NCI-H510A treated with DMSO at 0.1 percent for 48 hours (cell line): ENCODE data around the gene SPATA4.
"Not testable (repeated sequence)": the region's sequence is repeated elsewhere in the genome, so short reads cannot be mapped to it uniquely, and the experiment has no call there.

ENCODE experiments used
- DNase-seq: peaks from one replicate; lab custom pipeline; 2025; lab: John Stamatoyannopoulos, UW

SPATA4 gene

DNA sequence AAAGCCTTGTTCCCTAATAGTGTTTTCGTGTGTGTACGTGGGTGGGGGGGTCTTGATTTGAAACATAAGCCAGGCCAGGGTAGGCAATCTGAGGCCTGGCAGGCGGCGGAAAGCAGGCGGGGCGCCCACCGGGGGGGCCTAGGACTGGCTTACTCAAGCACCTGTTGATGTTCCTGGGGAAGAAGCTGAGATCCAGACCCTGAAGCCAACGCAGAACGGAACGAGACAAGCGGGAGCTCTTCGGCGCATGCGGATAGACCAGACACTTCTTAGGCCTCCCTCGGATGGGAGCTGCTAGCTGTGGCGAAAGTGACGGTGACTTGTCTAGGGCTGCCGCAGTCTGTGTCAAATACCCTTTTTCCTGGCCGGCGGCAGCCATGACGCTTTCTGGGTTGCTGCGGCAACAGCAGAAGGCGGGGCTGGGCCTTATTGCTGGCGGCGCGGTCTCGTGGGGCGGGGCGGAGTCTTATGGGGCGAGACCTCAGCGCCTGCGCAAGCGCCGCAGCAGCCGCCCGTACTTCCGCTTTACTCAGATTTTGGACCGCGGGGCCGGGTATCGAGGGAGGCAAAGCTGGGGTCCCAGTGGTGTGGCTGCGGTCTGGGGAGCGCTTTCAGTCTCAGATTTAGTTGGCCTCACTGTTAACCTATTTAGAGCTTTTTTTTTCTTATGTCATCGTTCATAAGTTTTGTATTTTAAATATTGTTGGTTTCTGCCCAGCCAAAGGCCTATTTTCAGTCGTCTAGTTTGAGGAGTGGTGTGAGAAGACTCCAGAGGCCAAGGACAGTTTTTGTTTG lies at the start of gene SPATA4:
SPATA4 (minus strand) TSS at position 402 of the 795 bp plus-strand sequence; CDS start at position 379, 23 bp downstream.
- DNase-seq, result peak; percentile 86

- no peak for DNase-seq
These were observed 47.5 kb upstream of the SPATA4 start for GRCh38 chr4:176242764-176243347.

DNA sequence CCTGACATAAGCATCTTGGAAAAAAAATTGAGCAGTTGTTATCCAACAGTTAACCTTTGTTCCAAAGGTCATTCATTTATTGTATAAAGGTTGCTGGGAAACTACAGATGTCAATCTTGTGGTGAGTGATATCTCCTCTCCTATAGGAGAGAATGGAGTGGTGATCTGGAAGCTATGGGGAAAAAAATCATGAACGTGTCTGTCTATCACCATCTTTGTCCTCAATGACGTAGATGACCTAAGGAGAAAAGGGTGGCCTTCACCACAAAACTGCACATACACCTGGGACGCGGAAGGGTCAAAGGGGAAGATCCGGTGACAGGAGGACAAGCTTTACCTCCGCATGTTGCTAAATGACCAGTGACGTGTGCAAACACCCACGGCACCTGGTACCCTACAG lies 46.3 kb upstream of the SPATA4 start:
- DNase-seq, result no peak

- peak; percentile 49 for DNase-seq
These were observed 43.4 kb upstream of the SPATA4 start for GRCh38 chr4:176238826-176239225.

- no peak for DNase-seq
These were observed 42.8 kb upstream of the SPATA4 start for GRCh38 chr4:176238157-176238610.

DNA sequence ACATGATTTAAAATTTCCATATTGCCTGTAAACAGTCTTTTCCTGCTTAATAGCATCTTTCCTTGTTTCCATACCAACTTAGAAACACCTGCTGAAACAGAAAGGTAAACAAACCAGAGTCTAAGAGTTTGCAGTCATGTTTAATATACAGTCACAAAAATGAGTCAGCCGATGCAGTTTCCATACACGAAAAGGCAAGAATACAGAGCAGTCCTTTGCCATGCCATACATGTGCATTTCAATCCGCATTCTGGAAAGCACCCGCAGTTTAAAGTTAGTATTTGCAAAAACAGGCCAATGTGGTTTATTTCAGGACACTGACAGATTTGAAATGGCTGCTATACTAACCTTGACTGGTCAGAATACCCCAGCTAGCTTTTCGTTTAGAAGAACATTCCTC lies 41.6 kb upstream of the SPATA4 start:
- no peak for DNase-seq

- DNase-seq, result no peak
These were observed 35.5 kb upstream of the SPATA4 start for GRCh38 chr4:176230836-176231235.

- DNase-seq, result no peak
These were observed 34.3 kb upstream of the SPATA4 start for GRCh38 chr4:176229645-176230044.

DNA sequence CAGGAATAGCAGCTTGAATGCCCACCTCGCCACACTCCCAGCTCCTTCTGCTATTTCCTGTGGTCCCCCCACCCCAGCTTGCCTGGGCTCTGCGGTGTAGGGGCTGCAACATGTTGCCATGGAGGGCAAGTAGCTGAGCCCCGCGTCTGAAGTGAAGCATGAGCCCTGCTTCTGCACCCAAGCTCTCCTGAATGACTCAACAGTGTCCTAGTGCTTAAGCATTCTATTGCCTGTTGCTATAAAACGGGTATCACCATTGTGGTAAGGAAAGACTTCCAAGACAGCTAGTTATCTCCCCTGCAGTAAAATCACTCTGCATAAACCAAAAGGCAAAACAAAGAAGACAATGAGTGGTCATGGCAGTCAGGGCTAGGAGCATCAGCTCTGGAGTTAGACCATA lies 31.4 kb upstream of the SPATA4 start:
- no peak for DNase-seq

GRCh38 chr4:176223561-176223960 lies 28.2 kb upstream of the SPATA4 start:
- no peak for DNase-seq

DNA sequence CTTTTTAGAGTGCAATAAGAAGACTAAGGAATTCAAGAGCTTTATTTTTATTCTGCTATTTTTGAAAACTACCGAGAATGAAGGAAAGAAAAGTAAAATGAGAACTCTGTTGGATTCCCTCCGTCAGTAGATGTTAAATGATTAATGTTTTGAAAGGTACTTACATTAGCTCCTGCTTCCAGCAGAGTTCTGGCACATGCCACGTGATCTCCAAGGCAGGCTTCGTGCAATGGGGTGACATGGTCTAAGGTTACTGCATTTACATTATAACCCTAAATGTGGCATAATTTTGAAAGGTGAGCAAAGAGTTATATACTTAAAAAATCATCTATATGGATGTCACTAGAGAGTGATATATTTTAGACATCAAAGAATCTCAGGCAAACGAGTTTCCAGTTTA lies 26.8 kb upstream of the SPATA4 start:
- no peak for DNase-seq

DNA sequence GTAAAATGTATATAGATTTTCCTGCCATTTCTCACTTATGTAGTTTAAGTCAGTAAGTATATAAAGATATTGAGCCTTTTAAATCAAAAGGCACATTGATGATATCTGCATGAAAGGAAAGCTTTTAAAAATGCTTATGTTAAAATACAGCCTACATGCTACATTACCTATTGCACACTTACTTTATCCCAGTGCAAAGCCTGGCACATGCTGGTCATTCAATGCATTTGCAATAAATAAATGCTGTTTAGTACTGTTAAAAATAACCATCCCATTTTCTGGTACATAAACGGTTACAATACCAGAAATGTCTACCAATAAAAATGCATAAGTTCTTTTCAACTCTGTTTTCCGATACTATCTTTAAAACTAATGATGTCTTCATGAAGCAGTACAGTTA lies 22.1 kb upstream of the SPATA4 start:
- DNase-seq, result no peak

DNA sequence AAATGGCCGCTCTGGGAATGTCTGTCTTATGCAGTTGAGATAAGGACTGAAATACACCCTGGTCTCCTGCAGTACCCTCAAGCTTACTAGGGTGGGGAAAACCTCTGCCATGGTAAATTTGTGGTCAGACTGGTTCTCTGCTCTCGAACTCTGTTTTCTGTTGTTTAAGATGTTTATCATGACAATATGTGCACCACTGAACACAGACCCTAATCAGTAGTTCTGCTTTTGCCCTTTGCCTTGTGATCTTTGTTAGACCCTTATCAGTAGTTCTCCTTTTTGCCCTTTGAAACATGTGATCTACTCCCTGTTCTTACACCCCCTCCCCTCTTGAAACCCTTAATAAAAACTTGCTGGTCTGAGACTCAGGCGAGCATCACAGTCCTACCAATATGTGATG lies 17.0 kb upstream of the SPATA4 start:
- not testable (repeated sequence) for DNase-seq

DNA sequence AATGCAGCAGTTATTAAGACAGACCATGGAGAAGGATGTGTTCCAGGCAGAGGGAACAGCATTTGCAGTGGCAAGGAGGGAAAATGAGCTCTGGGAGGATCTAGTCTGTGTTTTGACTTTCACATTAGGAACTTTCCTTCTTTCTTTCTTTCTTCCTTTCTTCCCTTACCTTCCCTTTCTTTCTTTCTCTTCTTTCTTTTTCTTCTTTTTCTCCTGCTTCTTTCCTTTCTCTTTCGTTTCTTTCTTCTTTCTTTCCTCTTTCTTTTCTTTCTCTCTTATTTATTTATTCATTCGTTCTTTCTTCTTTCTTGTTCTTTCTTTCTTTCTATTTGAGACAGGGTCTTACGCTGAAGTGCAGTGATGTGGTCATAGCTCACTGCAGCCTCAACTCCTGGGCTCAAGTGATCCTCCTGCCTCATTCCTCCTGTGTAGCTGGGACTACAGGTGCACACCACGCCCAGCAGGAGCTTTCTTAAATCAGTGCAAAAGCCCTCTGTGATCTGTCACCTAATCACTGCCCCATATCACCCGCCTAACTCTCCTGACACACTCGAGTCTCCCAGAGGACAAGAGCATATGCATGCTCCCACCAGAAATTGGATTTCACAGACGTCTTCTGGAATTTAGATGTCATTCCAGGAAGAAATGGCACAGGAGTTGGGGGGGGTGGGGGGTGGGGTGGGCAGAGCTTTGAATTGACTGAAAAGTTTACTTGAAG lies 15.4 kb upstream of the SPATA4 start:
- no peak for DNase-seq

DNA sequence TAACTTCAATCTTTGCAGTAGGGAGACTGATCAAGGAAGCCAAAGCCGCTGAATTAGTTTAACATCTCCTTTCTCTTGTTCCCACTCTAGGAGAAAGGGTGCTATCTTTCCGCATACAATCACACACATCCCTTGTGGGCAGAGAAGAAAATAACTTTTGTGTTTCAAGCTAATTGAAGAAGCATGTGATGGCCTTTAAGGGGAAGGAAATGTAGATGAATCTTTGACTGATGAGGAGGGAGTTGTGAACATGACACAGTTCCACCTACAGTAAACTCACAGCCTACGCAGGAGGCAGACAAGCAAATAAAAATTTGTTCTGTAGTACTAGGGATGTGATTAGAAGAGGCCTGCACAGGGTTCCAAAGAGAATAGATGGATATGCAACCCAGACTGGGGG lies 14.7 kb upstream of the SPATA4 start:
- DNase-seq, result no peak

DNA sequence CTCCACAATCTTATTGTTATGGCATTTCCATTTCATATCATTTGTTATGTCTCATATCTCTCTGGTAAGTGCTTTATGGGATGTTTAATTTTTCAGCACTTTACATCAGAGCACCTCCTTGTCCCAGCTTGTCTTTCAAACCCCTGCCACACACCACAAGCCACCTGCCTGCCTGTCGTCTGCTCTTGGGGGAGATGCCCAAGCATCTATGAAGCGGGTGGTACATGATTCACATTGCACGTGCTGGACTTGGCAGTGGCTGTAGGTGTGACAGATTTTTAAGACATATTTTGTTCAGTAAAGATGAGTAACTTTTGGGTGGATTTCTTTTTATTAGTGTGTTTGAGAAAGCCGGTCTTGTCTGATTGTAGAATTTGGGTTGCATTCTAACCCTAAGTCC lies 14.2 kb upstream of the SPATA4 start:
- DNase-seq, result no peak

DNA sequence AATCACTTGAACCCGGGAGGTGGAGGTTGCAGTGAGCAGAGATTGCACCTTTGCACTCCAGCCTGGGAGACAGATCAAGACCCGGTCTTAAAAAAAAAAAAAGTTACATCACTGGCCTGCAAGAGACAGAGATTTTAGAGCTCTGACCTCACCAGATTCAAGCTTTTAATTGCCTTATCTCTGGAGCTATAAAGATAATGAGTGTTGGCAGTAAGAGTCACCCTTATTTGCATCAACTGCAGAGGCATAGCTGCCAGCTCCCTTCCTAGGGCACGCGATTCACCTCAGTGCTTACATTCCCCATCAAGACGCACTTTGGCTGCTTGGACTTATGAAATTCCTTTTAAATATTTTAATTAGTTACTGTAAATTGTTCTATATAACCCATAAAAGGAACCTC lies 12.5 kb upstream of the SPATA4 start:
- DNase-seq, result no peak

- DNase-seq, result no peak
These were observed 9.9 kb upstream of the SPATA4 start for GRCh38 chr4:176205299-176205698.

DNA sequence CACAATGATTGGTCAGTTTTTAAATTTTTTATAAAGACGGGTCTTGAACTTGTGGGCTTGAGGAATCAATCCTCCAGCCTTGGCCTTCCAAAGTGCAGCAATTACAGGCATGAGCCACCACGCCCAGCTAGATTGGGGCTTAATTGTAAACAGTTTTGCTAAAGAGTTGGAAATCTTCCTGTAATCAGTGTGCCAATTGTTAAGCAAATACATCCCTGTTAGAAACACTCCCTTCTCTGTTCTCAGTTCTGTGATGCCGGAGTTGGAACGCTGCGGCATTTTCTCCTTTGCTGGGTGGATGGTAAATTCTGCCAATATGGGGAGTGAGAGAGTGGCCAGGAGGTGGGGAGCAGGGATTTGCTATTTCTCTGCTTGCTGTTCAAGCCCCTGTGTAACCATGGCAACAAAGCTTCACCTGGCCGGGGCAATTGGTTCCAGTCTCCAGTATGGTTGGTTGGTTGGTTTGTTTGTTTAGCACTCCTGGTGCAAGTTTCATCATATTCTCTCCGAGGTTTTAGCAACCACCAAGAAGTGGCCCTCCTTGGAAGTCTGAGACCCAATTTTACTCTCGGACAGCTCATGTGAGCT lies 3.0 kb upstream of the SPATA4 start:
- peak; percentile 59 for DNase-seq

- no peak for DNase-seq
These were observed 1.4 kb downstream of the SPATA4 start for GRCh38 chr4:176193938-176194337.

DNA sequence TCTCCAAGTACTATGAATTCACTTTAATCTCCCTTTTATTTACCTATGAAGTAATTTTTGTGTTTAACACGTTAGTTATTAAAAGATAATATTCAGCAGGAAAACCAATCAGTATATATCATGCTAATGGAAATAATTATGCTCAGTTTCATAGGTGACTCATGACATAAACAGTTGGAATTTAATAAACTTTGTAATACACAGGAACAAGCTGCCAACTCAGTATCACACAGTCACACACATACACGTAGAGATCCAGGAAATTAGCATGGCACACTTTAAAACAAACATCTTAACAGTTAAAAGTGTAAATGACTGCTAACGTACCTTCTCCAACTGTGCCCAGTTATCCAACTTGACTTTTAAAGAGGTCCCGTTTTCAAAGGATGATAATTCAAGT lies 2.3 kb downstream of the SPATA4 start:
- DNase-seq, result peak; percentile 12

DNA sequence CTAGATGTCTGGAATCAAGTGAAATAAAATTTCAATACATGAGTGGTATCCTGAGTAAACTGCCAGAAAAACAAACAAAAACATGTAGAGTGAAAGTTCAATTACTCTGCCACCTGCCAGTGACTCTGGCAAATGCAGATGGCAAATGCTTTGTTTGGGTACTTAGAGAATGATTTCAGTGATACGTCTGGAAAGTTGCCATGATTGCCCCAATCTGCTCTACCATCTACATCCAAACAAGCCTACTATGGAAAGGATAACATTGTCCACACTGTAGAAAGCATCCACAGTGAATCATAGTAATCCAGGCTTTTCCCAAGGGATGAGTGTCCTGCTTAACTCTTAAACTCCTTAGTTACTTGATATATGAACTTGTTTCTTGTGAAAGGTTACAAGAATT lies 3.4 kb downstream of the SPATA4 start:
- DNase-seq, result peak; percentile 69
